Smooth muscle cell of trachea (primary cell): Measurements from ENCODE around the gene PSIP1. TPM values are rescaled to one million over a fixed set of nuclear protein-coding genes. Genes with fewer than 3 reads are reported as not detected.

Source experiments
- total RNA-seq: library from RNA; depleted of rRNA; stranded (reverse); fragments of >200 nt; gene quantifications from 2 replicates; pipeline ENCODE4 v1.2.1, GENCODE V29; 2014

The PSIP1 gene
- 32.7 and 59.2 TPM in 2 replicates for total RNA-seq

DNA sequence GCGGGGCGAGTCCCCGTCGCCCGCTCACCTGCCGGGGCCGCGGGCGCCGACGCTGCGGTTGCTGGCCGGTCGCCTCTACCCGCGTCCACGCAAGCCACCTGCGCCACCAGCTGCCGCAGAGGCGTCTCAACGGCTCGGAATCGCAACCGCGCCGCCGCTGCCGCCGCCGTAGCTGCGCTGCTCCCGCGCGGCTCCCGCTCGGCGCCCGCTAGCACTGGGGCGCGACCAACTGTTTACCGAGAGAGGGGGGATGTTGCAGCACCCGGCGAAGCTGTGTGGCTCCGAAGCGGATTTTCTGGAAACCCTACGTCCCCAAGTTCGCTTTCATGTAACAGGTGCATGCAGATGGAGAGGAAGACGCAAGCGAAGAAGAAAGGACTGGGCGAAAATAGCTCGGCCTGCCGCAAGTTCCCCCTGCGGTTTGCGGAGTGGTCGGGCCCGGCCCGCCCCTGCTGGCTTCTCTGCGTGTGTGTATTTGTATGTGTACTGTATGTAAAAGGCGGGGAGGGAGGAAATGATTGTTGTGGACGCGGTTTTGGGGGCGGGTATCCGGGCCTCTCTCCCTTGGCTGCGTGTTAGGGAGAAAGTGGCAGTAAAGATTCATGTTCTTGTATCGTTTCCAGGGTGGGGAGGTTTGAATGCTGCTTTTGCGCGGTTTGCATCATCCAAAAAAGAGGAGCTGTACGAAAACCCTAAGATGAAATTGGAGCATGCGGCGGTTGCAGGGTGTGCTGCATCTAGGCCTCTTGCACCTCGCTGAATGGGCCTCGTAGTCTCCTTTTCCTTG, at the start of gene PSIP1:
Gene PSIP1, minus strand, starts transcription at position 182 of the 787 bp plus-strand sequence. CDS start 782 bp downstream, outside the sequence.

DNA sequence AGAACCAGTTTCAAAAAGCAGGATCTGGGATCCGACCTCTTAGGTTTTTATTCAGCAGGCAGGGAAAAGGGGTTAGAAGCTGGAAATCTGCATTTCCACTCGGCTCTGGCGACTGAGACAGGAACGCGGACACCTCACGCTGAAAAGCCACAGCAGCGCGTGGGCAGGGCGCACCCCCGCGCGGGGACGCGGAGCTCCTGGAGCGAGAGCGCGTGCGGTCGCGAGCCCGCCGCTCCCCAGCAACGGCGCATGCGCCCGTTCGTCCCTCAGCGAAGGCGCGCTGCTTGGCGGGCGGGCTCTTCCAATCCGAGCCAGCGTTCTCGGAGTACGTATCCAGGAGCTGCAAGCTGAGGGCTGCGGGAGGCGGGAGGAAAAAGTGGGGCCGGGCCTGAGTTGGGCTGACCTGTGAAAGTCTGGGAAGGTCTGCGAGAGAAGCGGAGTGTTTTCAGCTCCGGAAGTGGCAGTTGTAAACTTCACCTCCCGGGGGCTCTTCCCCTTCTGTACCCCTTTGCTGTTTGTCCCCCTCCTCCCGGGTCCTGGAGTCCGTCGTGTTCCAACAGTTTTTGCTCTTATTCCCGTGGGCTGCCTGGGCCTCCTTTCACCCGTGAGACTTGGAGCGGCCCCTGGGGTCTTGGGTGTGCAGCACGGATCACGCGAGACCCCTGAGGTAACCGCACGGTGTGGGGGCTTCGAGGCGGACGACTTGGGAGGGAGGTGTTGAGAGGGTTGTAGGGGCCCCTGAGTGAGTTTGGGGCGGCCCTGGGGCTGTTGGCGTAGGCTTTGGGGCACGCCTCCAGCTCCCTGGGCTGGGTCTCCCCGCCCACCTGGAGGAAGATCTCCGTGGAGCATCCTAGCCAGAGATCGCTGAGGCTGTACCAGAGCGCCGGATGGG, 42.1 kb upstream of the PSIP1 start, which contains the start of gene CCDC171:
Gene CCDC171, plus strand, starts transcription at position 408 of the 892 bp plus-strand sequence. CDS start 11,046 bp downstream, outside the sequence.

DNA sequence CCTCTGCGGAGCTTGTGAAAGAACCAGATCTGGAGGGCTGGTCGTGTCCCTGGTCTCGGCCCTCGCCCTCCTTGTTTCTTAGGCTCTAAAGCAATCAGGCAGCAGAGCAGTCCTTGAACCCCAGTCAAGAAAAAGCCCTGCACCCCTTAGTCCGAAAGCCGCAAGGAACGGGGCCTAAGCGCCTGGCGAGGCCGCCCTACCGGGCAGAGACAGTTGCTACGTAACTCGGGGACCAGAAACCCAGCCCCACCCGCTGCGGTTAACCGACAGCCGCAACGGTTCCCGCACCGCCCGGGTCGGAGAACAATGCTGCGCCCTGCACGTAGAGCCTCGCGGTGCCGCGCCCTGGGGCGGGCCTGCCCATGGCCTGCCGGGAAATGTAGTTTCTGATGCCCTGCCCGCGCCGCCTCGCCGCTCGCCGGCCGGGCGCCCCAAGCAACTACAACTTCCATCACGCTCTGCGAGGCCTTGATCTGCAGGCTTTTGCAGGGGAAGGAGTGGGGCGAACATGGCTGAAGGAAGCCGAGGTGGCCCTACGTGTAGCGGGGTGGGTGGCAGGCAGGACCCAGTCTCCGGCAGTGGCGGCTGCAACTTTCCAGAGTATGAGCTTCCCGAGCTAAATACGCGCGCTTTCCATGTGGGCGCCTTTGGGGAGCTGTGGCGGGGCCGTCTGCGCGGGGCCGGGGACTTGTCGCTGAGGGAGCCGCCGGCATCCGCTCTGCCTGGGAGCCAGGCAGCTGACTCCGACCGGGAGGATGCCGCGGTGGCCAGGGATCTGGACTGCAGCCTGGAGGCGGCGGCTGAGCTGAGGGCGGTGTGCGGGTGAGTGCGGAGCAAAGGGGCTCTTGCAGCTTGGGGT, 88.2 kb downstream of the PSIP1 start, which contains the start of gene SNAPC3:
Gene SNAPC3, plus strand, starts transcription at position 505 of the 859 bp plus-strand sequence. Its CDS starts 4 bp downstream, at position 509.

Other genes with a start within 250 kb of the PSIP1 start
- 11.2 and 15.7 TPM in 2 replicates for gene TTC39B, start 203.8 kb downstream of the PSIP1 start, total RNA-seq
- gene SNAPC3, start 88.1 kb downstream of the PSIP1 start, total RNA-seq, result 45.7 and 46.4 TPM in 2 replicates
- 2.8 and 6.8 TPM in 2 replicates for gene CCDC171, start 42.1 kb upstream of the PSIP1 start, total RNA-seq